ENCODE results near the gene ROMO1.
"Not testable (repeated sequence)": the region's sequence is repeated elsewhere in the genome, so short reads cannot be mapped to it uniquely, and the experiment has no call there.

ROMO1 gene

GRCh38 chr20:35710884-35711587 is 11.8 kb downstream of the ROMO1 start:
- DNase-seq (ENCODE audit: low read depth), result no peak

- DNase-seq (ENCODE audit: low read depth), result no peak
Observed at GRCh38 chr20:35711588-35712209, 12.5 kb downstream of the ROMO1 start.

- not testable (repeated sequence) for DNase-seq (ENCODE audit: low read depth)
Observed at GRCh38 chr20:35713120-35713519, 13.9 kb downstream of the ROMO1 start.

- DNase-seq (ENCODE audit: low read depth), result no peak
Observed at GRCh38 chr20:35714127-35714526, 14.9 kb downstream of the ROMO1 start.

GRCh38 chr20:35715652-35716051 is 16.4 kb downstream of the ROMO1 start:
- no peak for DNase-seq (ENCODE audit: low read depth)

- no peak for DNase-seq (ENCODE audit: low read depth)
Observed at GRCh38 chr20:35716330-35716729, 17.1 kb downstream of the ROMO1 start.

GRCh38 chr20:35718321-35718720 is 19.1 kb downstream of the ROMO1 start:
- not testable (repeated sequence) for DNase-seq (ENCODE audit: low read depth)

- no peak for DNase-seq (ENCODE audit: low read depth)
Observed at GRCh38 chr20:35718972-35719635, 19.9 kb downstream of the ROMO1 start.

GRCh38 chr20:35719717-35720116 is 20.5 kb downstream of the ROMO1 start:
- DNase-seq (ENCODE audit: low read depth), result no peak

GRCh38 chr20:35720165-35721123 is 21.2 kb downstream of the ROMO1 start:
- DNase-seq (ENCODE audit: low read depth), result no peak

- DNase-seq (ENCODE audit: low read depth), result no peak
Observed at GRCh38 chr20:35721219-35721618, 22.0 kb downstream of the ROMO1 start.

GRCh38 chr20:35721621-35722020 is 22.4 kb downstream of the ROMO1 start:
- DNase-seq (ENCODE audit: low read depth), result no peak

- DNase-seq (ENCODE audit: low read depth), result not testable (repeated sequence)
Observed at GRCh38 chr20:35723275-35723639, 24.1 kb downstream of the ROMO1 start.

GRCh38 chr20:35723652-35724320 is 24.6 kb downstream of the ROMO1 start:
- DNase-seq (ENCODE audit: low read depth), result not testable (repeated sequence)

- DNase-seq (ENCODE audit: low read depth), result no peak
Observed at GRCh38 chr20:35724321-35725230, 25.4 kb downstream of the ROMO1 start.

GRCh38 chr20:35726842-35727711 is 27.9 kb downstream of the ROMO1 start:
- no peak for DNase-seq (ENCODE audit: low read depth)

GRCh38 chr20:35729283-35729807 is 30.1 kb downstream of the ROMO1 start:
- DNase-seq (ENCODE audit: low read depth), result no peak

- DNase-seq (ENCODE audit: low read depth), result no peak
Observed at GRCh38 chr20:35729836-35730582, 30.8 kb downstream of the ROMO1 start.
